Measurements from ENCODE around the gene PTPRN2. TPM values are rescaled to one million over a fixed set of nuclear protein-coding genes. Genes with fewer than 3 reads are reported as not detected.
A peak's percentile ranks its signal among the peaks of the same experiment; 100 is the strongest.

PTPRN2 gene
- total and polyA plus RNA-seq, 2 of the 8 experiments (the other 6 are each of a cell fraction or from before 2014, with no cell fraction given): 2.6 to 4.5 TPM

DNA sequence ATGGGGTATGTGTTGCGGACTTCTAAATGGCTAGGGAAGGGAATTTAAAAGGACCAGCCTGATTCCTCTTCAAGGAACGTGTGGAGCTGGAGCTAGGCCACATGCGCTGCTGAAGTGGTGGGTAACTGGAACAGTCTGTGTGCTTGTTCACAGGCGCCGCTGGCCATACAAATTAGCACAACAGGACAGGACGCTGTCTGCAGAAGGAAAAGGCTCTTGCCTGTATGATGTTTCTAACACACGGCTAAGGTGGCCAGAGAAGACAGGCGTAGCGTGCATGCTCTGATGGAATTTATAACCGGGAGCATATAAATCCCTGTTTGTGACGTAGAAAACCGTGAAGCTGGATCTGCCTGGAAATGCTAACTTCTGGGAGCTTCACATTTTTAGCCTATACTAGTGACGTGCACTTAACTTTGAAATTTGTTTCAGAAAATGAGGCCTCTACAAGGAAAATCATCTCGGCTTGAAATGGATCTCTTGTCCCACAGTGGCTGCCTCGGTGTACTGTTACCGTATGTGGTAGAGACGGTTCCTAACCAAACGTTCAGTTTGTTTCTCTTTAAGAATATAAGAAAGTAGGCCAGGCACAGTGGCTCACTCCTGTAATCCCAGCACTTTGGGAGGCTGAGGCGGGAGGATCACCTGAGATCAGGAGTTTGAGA is 569.4 kb downstream of the PTPRN2 start:
- Histone ChIP-seq H3K56ac (replicated peaks; ENCODE audit: insufficient read length, low read depth, low read length) (no peak overlapping the region), H2BK15ac (ENCODE audit: low read length) (peak overlapping the region; percentile 65; the same call in 1 of the 2 replicates), H2AK5ac (ENCODE audit: low read depth, low read length) (no peak overlapping the region), H3K23ac (ENCODE audit: insufficient read length) (no peak overlapping the region), H3K4ac (replicated peaks; ENCODE audit: insufficient read length, low read depth, low read length) (no peak overlapping the region), H3K4me2 (ENCODE audit: insufficient read depth in 1 of 2, low read depth in 2 of 2, low read length in 2 of 2) (no peak overlapping the region; a peak in 1 of 4 replicates), H3K79me1 (ENCODE audit: low read depth, low read length) (no peaks in the 10 kb centered on the region), H3K79me2 (ENCODE audit: control insufficient read depth in 1 of 2, insufficient read depth in 2 of 2, low read length in 2 of 2) (no peaks in the 10 kb centered on the region), H2BK5ac (ENCODE audit: low read depth, low read length) (no peak overlapping the region), H3K14ac (ENCODE audit: insufficient read length) (no peak overlapping the region), H3K27ac (ENCODE audit: low read depth, low read length) (no peak overlapping the region), H3K9me3 (ENCODE audit: insufficient read depth in 2 of 2, low read depth in 1 of 2, low read length in 1 of 2) (no peaks in the 10 kb centered on the region), H3K4me3 (ENCODE audit: extremely low read depth in 1 of 4, insufficient read depth in 2 of 4, low read depth in 3 of 4, low read length in 4 of 4) (no peak overlapping the region), H2BK20ac (ENCODE audit: low read length) (0 out of 2 replicates have a peak overlapping the region, but pooled peaks have one; percentile 86), H2AFZ (ENCODE audit: low read length) (no peak overlapping the region), H2BK12ac (ENCODE audit: low read depth, low read length) (peak overlapping the region; percentile 92; the same call in 1 of the 2 replicates), H4K8ac (ENCODE audit: extremely low read depth, insufficient read depth, low read length) (no peak overlapping the region), H3K9ac (replicated peaks in 1 of 4; ENCODE audit: extremely low read depth in 1 of 4, low read depth in 3 of 4, low read length in 3 of 4) (no peak overlapping the region), H3K18ac (ENCODE audit: extremely low read depth, low read length) (peak overlapping the region; percentile 0; the same call in 1 of the 2 replicates), H3K27me3 (replicated peaks in 1 of 4; ENCODE audit: control insufficient read depth in 3 of 4, extremely low read depth in 1 of 4, insufficient read depth in 3 of 4, low read length in 3 of 4) (peaks cover 0 to 20% (median 8%) of the 10 kb centered on the region in 4 experiments; a peak in 6 of 7 replicates), H4K5ac (ENCODE audit: insufficient read length, low read depth, low read length) (no peak overlapping the region), H4K91ac (replicated peaks; ENCODE audit: insufficient read length, low read length) (peak overlapping the region; percentile 86), H3K4me1 (replicated peaks in 1 of 4; ENCODE audit: control insufficient read depth in 3 of 4, insufficient read depth in 4 of 4, low read length in 3 of 4) (peaks cover 3 to 36% (median 20%) of the 10 kb centered on the region in 4 experiments; a peak in 6 of 7 replicates), H3K36me3 (ENCODE audit: control insufficient read depth in 2 of 4, insufficient read depth in 4 of 4, low read length in 3 of 4) (no peaks in the 10 kb centered on the region), H2BK120ac (replicated peaks; ENCODE audit: low read depth, low read length) (peak overlapping the region; percentile 24), H4K20me1 (replicated peaks in 1 of 2; ENCODE audit: control insufficient read depth in 1 of 2, insufficient read depth in 2 of 2, low read length in 2 of 2) (no peaks in the 10 kb centered on the region), H3K23me2 (ENCODE audit: low read depth, low read length) (peaks cover 15% of the 10 kb centered on the region)
- POLR2A ChIA-PET (ENCODE audit: partially characterized antibody): no interaction called here
- FAIRE-seq (no peak), DNase-seq (ENCODE audit: low read depth in 1 of 2, low spot score in 2 of 2) (no peak)
- CTCF ChIA-PET (ENCODE audit: partially characterized antibody): interaction anchor here (0.6 to 0.7 kb wide), 2 partner anchors 23 to 109 kb away, joined by 3 to 4 read pairs; no protein-coding TSS in a partner anchor
- 85% methylated on average over 19 of the region's 19 CpGs; no CpG with 5 or more reads in 1 of the 2 experiments for WGBS, 2 experiments (ENCODE audit: extremely low coverage in 1 of 2, insufficient coverage in 1 of 2, insufficient read length in 1 of 2, insufficient replicate concordance in 2 of 2, low coverage in 1 of 2, low lambda C conversion rate in 2 of 2, missing lambda C conversion rate in 1 of 2)
- TF ChIP-seq CBX8 (IDR thresholded peaks at IDR 0.05; ENCODE audit: borderline replicate concordance, low read depth, low read length) (no peak), BACH1 (IDR thresholded peaks at IDR 0.05; ENCODE audit: low read length) (no peak), HDAC2 (IDR thresholded peaks at IDR 0.05; ENCODE audit: borderline replicate concordance in 1 of 2, low read depth in 2 of 2, low read length in 2 of 2) (no peak), EZH2 (IDR thresholded peaks at IDR 0.05; ENCODE audit: low read depth, low read length, severe bottlenecking) (no peak), BRCA1 (IDR thresholded peaks at IDR 0.05; ENCODE audit: low read depth, low read length) (no peak), RAD21 (IDR thresholded peaks at IDR 0.05 in 1 of 2, conservative IDR thresholded peaks at IDR 0.05 in 1 of 2; ENCODE audit: low read depth in 2 of 2, low read length in 2 of 2) (no peak), SP1 (IDR thresholded peaks at IDR 0.05; ENCODE audit: low read depth, low read length) (no peak), SUZ12 (IDR thresholded peaks at IDR 0.05; ENCODE audit: low read length) (no peak), GABPA (IDR thresholded peaks at IDR 0.05; ENCODE audit: borderline replicate concordance, insufficient read depth, low read length) (no peak), RNF2 (IDR thresholded peaks at IDR 0.05; ENCODE audit: borderline replicate concordance, low read depth, low read length, missing control alignments, poor library complexity, severe bottlenecking) (no peak), SIX5 (IDR thresholded peaks at IDR 0.05; ENCODE audit: low read depth, low read length) (no peak)

Data from H1 (cell line).